ENCODE results near the gene JAM3.

The JAM3 gene

GRCh38 chr11:134068829-134069425 lies at the start of gene JAM3:
Gene JAM3, plus strand, starts transcription at chr11:134069072. Its CDS starts 12 bp downstream, at chr11:134069084.
- DNase-seq (ENCODE audit: low read depth) = peak; percentile 60

- no peak for DNase-seq (ENCODE audit: low read depth)
Measured at GRCh38 chr11:134019500-134019899, 49.4 kb upstream of the JAM3 start.

- no peak for DNase-seq (ENCODE audit: low read depth)
Measured at GRCh38 chr11:134020598-134020997, 48.3 kb upstream of the JAM3 start.

- DNase-seq (ENCODE audit: low read depth) = no peak
Measured at GRCh38 chr11:134021326-134021725, 47.5 kb upstream of the JAM3 start.

GRCh38 chr11:134022748-134023147 lies 46.1 kb upstream of the JAM3 start:
- no peak for DNase-seq (ENCODE audit: low read depth)

GRCh38 chr11:134024420-134025081 lies 44.3 kb upstream of the JAM3 start:
- no peak for DNase-seq (ENCODE audit: low read depth)

GRCh38 chr11:134025082-134025429 lies 43.8 kb upstream of the JAM3 start:
- DNase-seq (ENCODE audit: low read depth) = no peak

GRCh38 chr11:134026655-134027343 lies 42.1 kb upstream of the JAM3 start:
- DNase-seq (ENCODE audit: low read depth) = no peak

- DNase-seq (ENCODE audit: low read depth) = no peak
Measured at GRCh38 chr11:134027671-134028070, 41.2 kb upstream of the JAM3 start.

GRCh38 chr11:134028368-134028920 lies 40.4 kb upstream of the JAM3 start:
- no peak for DNase-seq (ENCODE audit: low read depth)

- no peak for DNase-seq (ENCODE audit: low read depth)
Measured at GRCh38 chr11:134030853-134031252, 38.0 kb upstream of the JAM3 start.

- no peak for DNase-seq (ENCODE audit: low read depth)
Measured at GRCh38 chr11:134032043-134032442, 36.8 kb upstream of the JAM3 start.

GRCh38 chr11:134032501-134033091 lies 36.3 kb upstream of the JAM3 start:
- no peak for DNase-seq (ENCODE audit: low read depth)

- DNase-seq (ENCODE audit: low read depth) = no peak
Measured at GRCh38 chr11:134033276-134033675, 35.6 kb upstream of the JAM3 start.

GRCh38 chr11:134033696-134034491 lies 35.0 kb upstream of the JAM3 start:
- DNase-seq (ENCODE audit: low read depth) = peak; percentile 55

- no peak for DNase-seq (ENCODE audit: low read depth)
Measured at GRCh38 chr11:134034496-134035381, 34.1 kb upstream of the JAM3 start.

GRCh38 chr11:134036492-134037045 lies 32.3 kb upstream of the JAM3 start:
- no peak for DNase-seq (ENCODE audit: low read depth)

- DNase-seq (ENCODE audit: low read depth) = no peak
Measured at GRCh38 chr11:134037046-134037908, 31.6 kb upstream of the JAM3 start.

- no peak for DNase-seq (ENCODE audit: low read depth)
Measured at GRCh38 chr11:134038897-134039470, 29.9 kb upstream of the JAM3 start.

Measured in non-pigmented ciliary epithelial cell (primary cell).